ENCODE measurements around the gene CPS1. TPM values are rescaled to one million over a fixed set of nuclear protein-coding genes. Genes with fewer than 3 reads are reported as not detected.

The CPS1 gene
- total and polyA plus RNA-seq, 9 donors = 0.78 to 28.9 (median 1.6) TPM

- Histone ChIP-seq H3K27me3 (ENCODE audit: control insufficient read depth, insufficient read depth, low read length) (no peaks in the 10 kb centered on the region), H3K4me3 (ENCODE audit: low read length) (no peak overlapping the region), H3K9me3 (replicated peaks; ENCODE audit: control insufficient read depth, low read depth, low read length) (no peaks in the 10 kb centered on the region), H3K4me1 (ENCODE audit: control insufficient read depth, insufficient read depth, low read length) (no peaks in the 10 kb centered on the region), H3K36me3 (ENCODE audit: control insufficient read depth, insufficient read depth, low read length) (no peaks in the 10 kb centered on the region), H3K27ac (ENCODE audit: low read length) (no peak overlapping the region)
- no CpG with 5 or more reads among the region's 3 CpGs for WGBS (ENCODE audit: insufficient coverage)
- peak; percentile 63 for DNase-seq
Measured at GRCh38 chr2:210663631-210664089, 107.3 kb downstream of the CPS1 start.

- WGBS (ENCODE audit: insufficient coverage) = no CpG with 5 or more reads among the region's 5 CpGs
Measured at GRCh38 chr2:210667711-210668110, 111.3 kb downstream of the CPS1 start.

GRCh38 chr2:210671065-210671464, 114.7 kb downstream of the CPS1 start:
- 100% methylated on average over 1 of the region's 3 CpGs for WGBS (ENCODE audit: insufficient coverage)
- no peaks in the 10 kb centered on the region for H3K4me1 ChIP-seq (ENCODE audit: control insufficient read depth, insufficient read depth, low read length)
- H3K27ac ChIP-seq (ENCODE audit: low read length) = no peak overlapping the region
- no peaks in the 10 kb centered on the region for H3K27me3 ChIP-seq (ENCODE audit: control insufficient read depth, insufficient read depth, low read length)
- DNase-seq = no peak
- no peaks in the 10 kb centered on the region for H3K9me3 ChIP-seq (replicated peaks; ENCODE audit: control insufficient read depth, low read depth, low read length)
- no peaks in the 10 kb centered on the region for H3K36me3 ChIP-seq (ENCODE audit: control insufficient read depth, insufficient read depth, low read length)
- H3K4me3 ChIP-seq (ENCODE audit: low read length) = no peak overlapping the region

More at GRCh38 chr2:210667711-210668110, 111.3 kb downstream of the CPS1 start:
- Histone ChIP-seq H3K36me3 (ENCODE audit: control insufficient read depth, insufficient read depth, low read length) (no peaks in the 10 kb centered on the region), H3K9me3 (replicated peaks; ENCODE audit: control insufficient read depth, low read depth, low read length) (no peaks in the 10 kb centered on the region), H3K4me1 (ENCODE audit: control insufficient read depth, insufficient read depth, low read length) (no peaks in the 10 kb centered on the region), H3K27ac (ENCODE audit: low read length) (no peak overlapping the region), H3K27me3 (ENCODE audit: control insufficient read depth, insufficient read depth, low read length) (no peaks in the 10 kb centered on the region), H3K4me3 (ENCODE audit: low read length) (no peak overlapping the region)
- DNase-seq = peak; percentile 8

DNA sequence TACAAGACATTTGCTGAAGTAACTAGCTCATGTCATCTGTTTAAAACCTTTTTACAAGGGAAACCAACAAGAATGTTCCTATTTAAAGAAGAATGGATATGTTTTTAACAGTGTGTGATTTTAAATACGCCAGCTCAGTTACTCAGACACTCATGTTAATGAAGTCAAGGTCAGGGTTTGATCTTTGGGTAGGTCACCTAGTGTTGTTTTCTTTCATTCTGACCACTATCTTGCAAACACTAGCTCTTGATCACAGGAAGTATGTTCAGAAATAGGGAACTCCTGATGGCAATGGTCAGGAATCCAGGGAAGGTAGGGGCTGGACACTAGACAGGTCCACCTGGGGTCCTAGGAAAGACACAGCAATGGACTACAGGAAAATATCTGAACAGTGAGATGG, 116.7 kb downstream of the CPS1 start:
- Histone ChIP-seq H3K27ac (ENCODE audit: low read length) (no peak overlapping the region), H3K4me1 (ENCODE audit: control insufficient read depth, insufficient read depth, low read length) (no peaks in the 10 kb centered on the region), H3K27me3 (ENCODE audit: control insufficient read depth, insufficient read depth, low read length) (no peaks in the 10 kb centered on the region), H3K4me3 (ENCODE audit: low read length) (no peak overlapping the region), H3K9me3 (replicated peaks; ENCODE audit: control insufficient read depth, low read depth, low read length) (no peaks in the 10 kb centered on the region), H3K36me3 (ENCODE audit: control insufficient read depth, insufficient read depth, low read length) (no peaks in the 10 kb centered on the region)
- DNase-seq = no peak
- no CpG with 5 or more reads among the region's 1 CpG for WGBS (ENCODE audit: insufficient coverage)

DNA sequence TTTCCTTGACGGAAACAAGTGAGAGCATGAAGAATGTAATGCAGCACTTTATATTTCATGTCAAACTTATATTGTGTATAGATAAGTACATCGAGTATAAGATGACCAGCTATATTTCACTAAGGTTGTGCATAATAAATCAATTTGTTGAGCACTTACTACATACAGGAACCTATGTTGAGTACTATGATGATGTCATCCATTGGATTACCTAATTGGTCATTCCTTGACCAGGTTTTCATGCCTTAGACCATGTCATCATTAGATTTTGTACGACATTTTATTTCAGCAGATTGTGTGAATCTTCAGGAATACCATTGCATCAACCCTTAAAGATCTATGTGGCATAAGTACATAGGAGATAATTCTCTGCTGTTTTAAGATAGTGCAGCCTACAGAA, 119.7 kb downstream of the CPS1 start:
- Histone ChIP-seq H3K4me1 (ENCODE audit: control insufficient read depth, insufficient read depth, low read length) (no peaks in the 10 kb centered on the region), H3K27ac (ENCODE audit: low read length) (no peak overlapping the region), H3K27me3 (ENCODE audit: control insufficient read depth, insufficient read depth, low read length) (no peaks in the 10 kb centered on the region), H3K36me3 (ENCODE audit: control insufficient read depth, insufficient read depth, low read length) (no peaks in the 10 kb centered on the region), H3K4me3 (ENCODE audit: low read length) (no peak overlapping the region), H3K9me3 (replicated peaks; ENCODE audit: control insufficient read depth, low read depth, low read length) (no peaks in the 10 kb centered on the region)
- no CpG with 5 or more reads among the region's 3 CpGs for WGBS (ENCODE audit: insufficient coverage)
- DNase-seq = no peak

GRCh38 chr2:210681491-210681890, 125.1 kb downstream of the CPS1 start:
- Histone ChIP-seq H3K4me1 (ENCODE audit: control insufficient read depth, insufficient read depth, low read length) (no peaks in the 10 kb centered on the region), H3K9me3 (replicated peaks; ENCODE audit: control insufficient read depth, low read depth, low read length) (no peaks in the 10 kb centered on the region), H3K27ac (ENCODE audit: low read length) (no peak overlapping the region), H3K27me3 (ENCODE audit: control insufficient read depth, insufficient read depth, low read length) (no peaks in the 10 kb centered on the region), H3K36me3 (ENCODE audit: control insufficient read depth, insufficient read depth, low read length) (no peaks in the 10 kb centered on the region), H3K4me3 (ENCODE audit: low read length) (no peak overlapping the region)
- no peak for DNase-seq

DNA sequence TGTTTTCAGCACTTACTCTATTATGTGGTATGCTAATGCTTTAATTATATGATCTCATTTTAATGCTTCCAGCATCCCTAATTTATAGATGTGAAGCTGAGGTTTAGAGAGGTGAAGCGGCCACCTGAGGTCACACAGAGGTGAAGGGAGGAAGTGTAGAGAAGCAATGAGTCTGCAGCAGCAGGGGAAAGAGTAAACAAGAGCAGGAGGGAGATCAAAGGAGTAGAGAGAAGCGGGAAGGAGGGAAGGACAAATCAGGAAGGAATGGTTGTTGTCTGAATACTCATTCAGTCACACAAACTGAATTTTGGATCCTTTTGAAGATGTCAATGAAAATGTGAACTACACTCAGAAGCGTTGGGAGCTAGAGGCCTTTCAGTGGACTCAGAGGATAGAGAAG, 130.0 kb downstream of the CPS1 start:
- WGBS (ENCODE audit: insufficient coverage) = 100% methylated on average over 1 of the region's 3 CpGs
- no peak overlapping the region for H3K4me3 ChIP-seq (ENCODE audit: low read length)
- no peaks in the 10 kb centered on the region for H3K4me1 ChIP-seq (ENCODE audit: control insufficient read depth, insufficient read depth, low read length)
- no peaks in the 10 kb centered on the region for H3K9me3 ChIP-seq (replicated peaks; ENCODE audit: control insufficient read depth, low read depth, low read length)
- H3K36me3 ChIP-seq (ENCODE audit: control insufficient read depth, insufficient read depth, low read length) = no peaks in the 10 kb centered on the region
- H3K27ac ChIP-seq (ENCODE audit: low read length) = no peak overlapping the region
- DNase-seq = no peak
- H3K27me3 ChIP-seq (ENCODE audit: control insufficient read depth, insufficient read depth, low read length) = no peaks in the 10 kb centered on the region

- no peak overlapping the region for H3K27ac ChIP-seq (ENCODE audit: low read length)
- no peaks in the 10 kb centered on the region for H3K27me3 ChIP-seq (ENCODE audit: control insufficient read depth, insufficient read depth, low read length)
- no peaks in the 10 kb centered on the region for H3K9me3 ChIP-seq (replicated peaks; ENCODE audit: control insufficient read depth, low read depth, low read length)
- H3K4me3 ChIP-seq (ENCODE audit: low read length) = no peak overlapping the region
- DNase-seq = no peak
- WGBS (ENCODE audit: insufficient coverage) = no CpG with 5 or more reads among the region's 1 CpG
- H3K36me3 ChIP-seq (ENCODE audit: control insufficient read depth, insufficient read depth, low read length) = no peaks in the 10 kb centered on the region
- H3K4me1 ChIP-seq (ENCODE audit: control insufficient read depth, insufficient read depth, low read length) = no peaks in the 10 kb centered on the region
Measured at GRCh38 chr2:210687786-210688470, 131.5 kb downstream of the CPS1 start.

GRCh38 chr2:210707900-210708299, 151.5 kb downstream of the CPS1 start:
- Histone ChIP-seq H3K27ac (ENCODE audit: low read length) (no peak overlapping the region), H3K27me3 (ENCODE audit: control insufficient read depth, insufficient read depth, low read length) (no peaks in the 10 kb centered on the region), H3K9me3 (replicated peaks; ENCODE audit: control insufficient read depth, low read depth, low read length) (no peaks in the 10 kb centered on the region), H3K36me3 (ENCODE audit: control insufficient read depth, insufficient read depth, low read length) (no peaks in the 10 kb centered on the region), H3K4me1 (ENCODE audit: control insufficient read depth, insufficient read depth, low read length) (no peaks in the 10 kb centered on the region), H3K4me3 (ENCODE audit: low read length) (no peak overlapping the region)
- no peak for DNase-seq
- WGBS (ENCODE audit: insufficient coverage) = no CpG with 5 or more reads among the region's 2 CpGs

DNA sequence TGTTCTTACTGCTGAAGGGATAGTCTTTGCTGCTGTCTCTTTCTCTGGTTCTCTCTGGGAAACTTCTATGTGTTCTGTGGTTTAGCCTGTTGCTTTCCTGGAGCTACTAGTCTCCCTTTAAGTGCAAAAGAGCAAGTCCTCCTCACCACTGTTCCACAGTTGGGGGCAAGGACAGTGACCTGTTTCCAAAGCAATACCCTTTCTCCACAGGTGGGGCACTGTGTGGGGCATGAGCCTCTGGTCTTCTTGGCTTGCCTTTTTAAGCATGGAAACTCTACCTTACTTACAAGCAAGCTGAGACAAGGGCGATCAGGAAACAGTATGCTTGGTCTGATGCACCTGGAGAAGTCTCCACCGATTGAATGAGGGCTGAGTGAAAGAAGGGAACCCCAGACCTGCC, 156.7 kb downstream of the CPS1 start:
- no CpG with 5 or more reads among the region's 2 CpGs for WGBS (ENCODE audit: insufficient coverage)
- H3K4me1 ChIP-seq (ENCODE audit: control insufficient read depth, insufficient read depth, low read length) = no peaks in the 10 kb centered on the region
- H3K27me3 ChIP-seq (ENCODE audit: control insufficient read depth, insufficient read depth, low read length) = no peaks in the 10 kb centered on the region
- H3K36me3 ChIP-seq (ENCODE audit: control insufficient read depth, insufficient read depth, low read length) = no peaks in the 10 kb centered on the region
- no peak overlapping the region for H3K27ac ChIP-seq (ENCODE audit: low read length)
- H3K4me3 ChIP-seq (ENCODE audit: low read length) = no peak overlapping the region
- DNase-seq = no peak
- no peaks in the 10 kb centered on the region for H3K9me3 ChIP-seq (replicated peaks; ENCODE audit: control insufficient read depth, low read depth, low read length)

- H3K27ac ChIP-seq (ENCODE audit: low read length) = no peak overlapping the region
- H3K4me3 ChIP-seq (ENCODE audit: low read length) = no peak overlapping the region
- H3K36me3 ChIP-seq (ENCODE audit: control insufficient read depth, insufficient read depth, low read length) = no peaks in the 10 kb centered on the region
- no peaks in the 10 kb centered on the region for H3K27me3 ChIP-seq (ENCODE audit: control insufficient read depth, insufficient read depth, low read length)
- no peaks in the 10 kb centered on the region for H3K4me1 ChIP-seq (ENCODE audit: control insufficient read depth, insufficient read depth, low read length)
- H3K9me3 ChIP-seq (replicated peaks; ENCODE audit: control insufficient read depth, low read depth, low read length) = no peaks in the 10 kb centered on the region
- no peak for DNase-seq
- 81% methylated on average over 3 of the region's 5 CpGs for WGBS (ENCODE audit: insufficient coverage)
Measured at GRCh38 chr2:210715560-210716082, 159.2 kb downstream of the CPS1 start.
